GM19240 (cell line): ENCODE measurements around the gene QRICH1.
A peak's percentile ranks its signal among the peaks of the same experiment; 100 is the strongest.

Experiments
- DNase-seq: peaks from one replicate; pipeline ENCODE4 v3.0.0; 2011; ENCODE audit warnings: low spot score; ENCODE audit not compliant: insufficient read length

The QRICH1 gene

GRCh38 chr3:49119036-49119435 is 25.2 kb upstream of the QRICH1 start:
- DNase-seq: no peak

DNA sequence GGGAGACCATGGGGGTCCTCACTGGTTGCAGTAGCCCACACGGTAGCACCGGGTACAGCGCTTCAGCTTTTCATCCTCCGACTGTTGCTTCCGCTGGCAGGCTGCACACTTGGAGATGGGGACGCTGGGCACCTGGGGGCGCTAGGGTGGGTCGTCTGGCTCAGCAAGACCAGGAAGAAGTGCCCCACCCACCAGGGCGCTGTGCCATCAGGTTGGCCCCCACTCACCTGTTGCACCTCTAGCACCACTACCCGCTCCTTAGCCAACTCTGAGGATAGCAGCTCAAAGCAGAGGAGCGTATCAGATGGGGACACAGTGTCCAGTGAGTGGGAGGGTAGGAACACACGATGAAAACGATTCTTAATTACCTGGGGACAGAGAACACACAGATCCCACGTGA is 18.4 kb upstream of the QRICH1 start:
- no peak for DNase-seq

GRCh38 chr3:49111347-49111746 is 17.5 kb upstream of the QRICH1 start:
- no peak for DNase-seq

GRCh38 chr3:49110780-49111179 is 16.9 kb upstream of the QRICH1 start:
- DNase-seq: no peak

DNA sequence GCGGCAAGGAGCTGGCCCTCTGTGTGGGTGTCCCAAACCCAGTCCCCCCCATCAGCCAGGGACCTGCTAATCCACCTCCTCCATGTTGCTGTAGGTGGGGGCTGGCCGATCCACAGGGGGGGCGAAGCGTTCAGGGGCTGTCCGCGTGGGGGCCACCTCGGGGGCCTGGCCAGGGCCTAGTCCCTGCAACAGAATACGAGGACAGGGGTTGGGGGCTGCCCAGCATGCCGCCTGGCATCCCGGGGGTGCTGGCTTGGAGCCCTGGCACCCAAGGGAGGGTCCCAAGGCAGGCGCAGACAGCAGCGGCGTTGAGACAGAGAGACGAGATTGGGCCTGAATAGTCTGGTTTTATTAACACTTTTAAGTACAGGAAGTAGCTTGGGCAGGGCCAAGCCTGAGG is 14.5 kb upstream of the QRICH1 start:
- no peak for DNase-seq

DNA sequence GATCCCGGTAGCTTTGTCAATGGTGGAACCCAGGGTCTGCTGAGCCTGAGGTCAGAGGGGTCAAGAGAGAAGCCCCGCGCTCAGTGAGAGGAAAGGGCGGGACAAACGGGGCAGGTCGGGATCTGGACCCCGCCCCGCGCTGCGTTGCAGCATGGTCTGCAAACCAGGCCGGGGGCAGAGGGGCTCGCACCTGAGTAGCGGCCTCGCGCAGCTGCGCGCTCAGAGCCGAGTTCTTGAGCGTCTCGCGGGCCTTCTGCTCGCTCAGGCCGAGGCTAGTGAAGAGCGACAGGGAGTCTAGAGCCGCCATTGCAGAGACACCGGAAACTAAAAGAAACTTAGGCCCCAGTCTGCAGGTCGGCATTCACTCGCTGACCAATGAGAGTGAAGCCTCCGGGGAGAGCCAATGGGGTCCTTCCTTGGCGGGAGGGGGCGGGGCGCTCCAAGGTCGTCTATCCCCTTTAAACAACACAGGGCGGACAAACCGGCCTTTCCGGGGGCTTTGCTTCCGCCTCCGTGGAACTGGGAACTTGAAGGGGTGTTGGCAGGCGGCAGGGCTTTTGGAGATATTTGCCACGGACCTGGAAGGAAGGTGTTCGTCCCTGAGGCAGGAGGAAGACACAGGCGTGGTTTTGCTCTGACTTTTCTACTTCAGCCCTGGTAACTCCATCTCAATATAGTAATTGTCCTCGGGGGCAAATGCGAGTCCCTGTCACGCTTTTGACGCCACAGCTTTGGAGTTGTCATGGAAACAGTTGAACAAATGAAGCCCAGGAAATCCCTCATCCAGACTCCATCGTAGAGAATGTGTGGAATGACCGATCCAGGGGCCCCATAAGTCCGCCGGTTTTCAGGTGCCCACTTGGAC is 10.8 kb upstream of the QRICH1 start, which contains the start of gene QARS1:
Gene QARS1 (minus strand): TSS at position 331 of the 865 bp plus-strand sequence. CDS start 24 bp downstream, at position 307.
- DNase-seq: peak; percentile 99

- no peak for DNase-seq
These were observed 10.2 kb upstream of the QRICH1 start for GRCh38 chr3:49104052-49104426.

- no peak for DNase-seq
These were observed 6.3 kb upstream of the QRICH1 start for GRCh38 chr3:49100046-49100615.

DNA sequence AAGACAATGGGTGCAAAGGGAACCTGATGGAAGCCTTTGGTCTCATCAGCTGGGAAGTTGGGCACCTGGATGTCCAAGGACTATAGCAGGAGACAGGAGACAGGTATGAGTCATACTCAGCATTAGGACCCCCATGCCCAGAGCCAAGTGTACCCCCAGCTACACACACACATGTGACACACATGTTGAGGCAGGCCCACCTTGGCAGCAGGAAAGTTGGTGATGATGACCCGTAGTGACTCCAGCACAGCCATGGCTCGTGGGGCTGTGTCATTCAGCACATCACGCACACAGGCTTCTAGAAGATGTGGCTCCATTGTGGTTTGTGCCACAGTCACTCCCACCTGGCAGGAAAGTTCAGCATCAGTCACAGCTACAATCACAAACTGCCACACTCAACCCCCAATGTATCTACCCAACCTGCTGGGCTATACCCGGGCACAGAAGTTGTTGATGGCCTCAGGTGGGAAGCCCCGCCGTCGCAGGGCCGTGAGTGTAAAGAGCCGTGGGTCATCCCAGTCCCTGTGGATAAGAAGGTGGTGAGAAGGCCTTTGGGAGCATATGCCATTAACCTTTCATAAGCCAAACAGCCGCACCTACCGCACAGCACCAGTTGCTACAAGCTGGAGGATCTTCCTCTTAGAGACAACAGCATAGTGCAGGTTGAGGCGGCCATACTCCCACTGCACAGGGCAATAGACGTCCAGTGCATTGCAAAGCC is 5.2 kb upstream of the QRICH1 start:
- DNase-seq: no peak

DNA sequence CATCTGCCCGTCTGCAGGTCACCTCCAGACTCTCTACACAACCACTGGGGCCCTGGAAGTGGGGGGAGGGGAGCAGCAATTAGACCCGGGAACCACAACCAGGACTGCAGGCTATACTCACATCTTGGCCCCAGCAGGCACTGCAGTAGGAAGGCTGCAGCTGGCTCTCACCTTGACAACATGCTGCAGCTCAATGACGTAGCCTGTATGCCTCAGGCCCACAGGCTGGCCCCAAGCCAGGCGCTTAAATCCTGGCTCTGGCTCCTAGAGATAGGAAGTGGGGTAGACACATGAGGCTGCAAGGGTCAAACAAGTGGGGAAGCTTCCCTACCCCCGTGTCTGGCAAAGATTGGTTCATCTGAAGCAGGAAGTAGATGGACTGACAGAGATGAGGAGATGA is 4.6 kb upstream of the QRICH1 start:
- DNase-seq: no peak

DNA sequence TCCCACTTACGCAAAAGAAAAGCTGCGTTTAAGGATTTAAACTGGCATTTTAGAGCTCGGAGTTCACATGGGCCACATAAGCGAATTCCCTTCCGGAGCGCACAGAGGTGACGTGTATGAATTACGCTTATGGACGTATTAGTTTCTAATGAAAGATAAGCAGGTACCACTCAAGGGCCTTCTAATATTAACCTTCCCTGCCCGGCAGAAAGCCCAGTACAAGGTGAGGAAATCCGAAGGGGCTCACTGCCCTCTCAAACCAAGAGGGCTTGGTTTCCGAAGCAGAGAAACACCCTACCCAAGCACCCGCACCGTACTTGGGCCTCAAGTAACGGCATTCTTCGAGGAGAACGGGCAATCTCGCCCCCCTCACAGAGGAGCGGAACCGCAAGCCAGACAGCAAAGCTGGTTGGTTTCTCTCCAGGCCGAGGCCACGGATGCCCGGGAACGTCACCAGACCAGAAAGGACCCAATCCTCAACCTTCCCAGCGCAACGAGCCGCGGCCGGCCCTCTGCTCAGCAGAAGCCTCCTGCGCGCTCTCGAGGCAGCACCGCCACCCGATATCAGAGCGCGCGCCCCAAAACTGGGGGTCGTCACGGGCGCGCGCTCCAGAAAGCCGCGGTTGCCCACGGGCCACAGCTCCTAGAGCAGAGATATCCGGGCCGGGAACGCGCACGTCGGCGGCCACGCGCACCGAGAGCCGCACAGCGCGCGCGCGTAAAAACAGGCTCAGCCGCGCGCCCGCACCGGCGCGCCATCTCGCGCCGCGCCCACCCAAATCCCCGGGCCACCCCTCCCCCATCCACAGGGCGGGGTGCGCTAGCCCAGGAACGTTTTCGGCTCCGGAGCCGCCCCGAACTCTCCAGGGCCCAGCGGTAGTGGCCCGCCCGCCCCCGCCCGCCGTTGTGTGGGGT is 676 bp downstream of the QRICH1 start:
- no peak for DNase-seq

GRCh38 chr3:49081429-49081828 is 12.4 kb downstream of the QRICH1 start:
- no peak for DNase-seq

- no peak for DNase-seq
These were observed 14.6 kb downstream of the QRICH1 start for GRCh38 chr3:49079270-49079669.

DNA sequence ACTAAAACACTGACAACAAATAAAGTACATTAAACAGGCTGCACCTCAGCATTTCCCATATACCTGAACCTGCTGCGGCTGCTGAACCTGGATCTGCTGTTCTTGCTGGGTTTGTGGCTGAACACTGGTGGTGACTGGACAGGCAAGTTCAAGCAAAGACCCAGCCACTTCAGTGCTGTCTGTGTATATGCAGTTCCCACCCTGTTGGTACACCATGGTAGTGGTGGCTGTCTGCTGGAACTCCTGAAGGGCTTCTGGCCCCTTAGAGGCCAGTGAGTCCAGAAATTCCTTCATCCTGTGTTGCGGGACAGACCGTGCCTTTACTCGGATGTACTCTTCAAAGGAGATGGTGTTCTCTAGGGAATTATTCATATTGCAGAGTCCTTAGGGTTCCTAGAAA is 17.2 kb downstream of the QRICH1 start:
- DNase-seq: no peak

DNA sequence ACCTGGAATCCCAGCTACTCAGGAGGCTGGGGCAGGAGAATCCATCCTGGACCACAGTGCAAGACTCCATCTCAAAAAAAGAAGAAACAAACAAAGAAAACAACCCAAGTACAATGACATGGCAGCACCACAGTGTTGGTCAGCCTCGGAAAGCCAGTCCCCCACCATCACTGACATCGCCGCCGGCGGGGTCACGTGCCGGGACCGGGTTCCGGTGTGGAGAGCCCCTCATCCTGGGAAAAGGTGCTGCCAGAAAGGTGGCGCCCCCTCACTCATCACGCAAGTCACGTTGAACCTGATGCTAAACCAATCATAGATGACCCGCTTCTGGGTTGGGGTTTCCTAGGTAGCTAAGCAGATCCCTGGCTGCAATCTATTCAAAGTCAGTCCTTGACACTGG is 17.8 kb downstream of the QRICH1 start:
- DNase-seq: no peak

GRCh38 chr3:49058011-49058410 is 35.9 kb downstream of the QRICH1 start:
- no peak for DNase-seq

- DNase-seq: no peak
These were observed 36.6 kb downstream of the QRICH1 start for GRCh38 chr3:49057268-49057667.

DNA sequence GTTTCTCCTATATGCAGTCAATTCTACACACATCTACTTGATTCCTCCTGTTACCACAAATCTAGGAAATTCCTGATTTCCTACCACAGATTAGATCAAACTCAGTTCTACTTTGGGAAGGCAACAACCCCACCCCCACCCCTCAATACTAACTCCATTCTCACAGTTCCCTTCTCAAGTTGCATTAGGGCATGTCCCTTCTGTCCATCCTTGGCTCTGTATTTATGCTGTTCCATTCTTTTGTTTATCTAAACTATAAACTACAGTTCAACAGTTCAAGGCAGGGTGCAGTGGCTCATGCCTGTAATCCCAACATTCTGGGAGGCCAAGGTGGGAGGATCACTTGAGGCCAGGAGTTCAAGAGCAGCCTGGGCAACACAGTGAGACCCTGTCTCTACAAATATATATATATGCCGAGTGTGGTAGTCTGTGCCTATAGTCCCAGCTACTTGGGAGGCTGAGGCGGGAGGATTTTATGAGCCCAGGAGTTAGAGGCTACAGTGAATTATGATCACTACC is 39.5 kb downstream of the QRICH1 start:
- no peak for DNase-seq

DNA sequence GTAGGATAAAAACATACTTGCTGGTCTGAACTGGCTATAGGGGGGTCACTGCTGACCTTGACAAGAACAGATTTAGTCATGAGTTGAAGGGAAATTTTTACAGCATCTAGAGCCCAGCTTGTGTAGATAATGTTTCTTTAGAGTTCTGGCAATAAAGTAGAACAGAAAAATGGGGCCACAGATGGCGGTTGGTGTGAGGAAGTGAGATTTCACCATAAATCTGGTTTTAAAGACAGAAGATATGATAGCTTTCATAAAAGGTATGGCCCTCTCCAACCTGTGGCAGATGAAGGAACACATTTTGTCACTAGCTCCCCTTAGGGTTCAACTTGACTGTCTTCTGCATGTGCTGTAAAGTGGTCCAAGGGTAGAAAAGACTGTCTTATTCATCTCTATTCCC is 40.3 kb downstream of the QRICH1 start:
- no peak for DNase-seq

DNA sequence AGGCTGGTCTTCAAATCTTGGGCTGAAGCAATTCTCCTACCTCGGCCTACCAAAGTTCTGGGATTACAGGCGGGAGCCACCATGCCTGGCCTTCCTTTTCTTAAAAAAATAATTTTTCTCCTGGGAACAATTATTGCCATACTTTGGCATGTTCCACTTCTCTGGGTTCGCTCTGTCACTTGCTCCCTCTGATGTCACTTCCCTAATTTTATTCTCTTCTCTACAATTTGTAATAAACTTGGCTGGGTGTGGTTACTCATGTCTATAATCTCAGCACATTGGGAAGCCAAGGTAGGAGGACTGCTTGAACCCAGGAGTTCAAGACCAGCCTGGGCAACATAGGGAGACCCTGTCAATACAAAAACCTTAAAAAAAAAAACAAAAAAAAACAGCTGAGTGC is 58.6 kb downstream of the QRICH1 start:
- no peak for DNase-seq

DNA sequence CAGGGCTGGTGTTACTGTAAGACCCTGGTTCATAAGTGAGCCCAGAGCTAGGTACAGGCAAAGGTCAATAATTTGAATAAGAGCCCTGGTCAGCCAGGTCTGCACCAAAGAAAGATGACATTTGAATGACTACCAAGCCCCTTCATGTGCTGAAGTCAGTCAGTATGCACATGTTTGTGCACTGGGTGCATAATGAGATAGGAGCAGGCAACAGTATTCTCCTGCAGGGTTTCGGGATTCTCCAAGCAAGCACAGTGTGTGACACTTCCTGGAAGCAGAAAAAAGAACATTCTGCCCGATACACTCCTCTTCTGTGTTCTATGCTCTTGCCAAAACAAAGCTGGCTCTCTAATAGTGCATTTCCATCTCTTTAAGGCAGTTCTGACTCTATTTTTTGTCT is 59.2 kb downstream of the QRICH1 start:
- DNase-seq: no peak
